Upper lobe of left lung (tissue), 4 donors: ENCODE data around the gene TBPL2.

Experiments
- CTCF ChIP-seq, 6 experiments: fragments of 450-650 bp in 4 of 6; fragments of 200-600 bp in 2 of 6; sonication (generic) in 2 of 6; IDR thresholded peaks; one replicate each; pipeline ENCODE4 v1.5.1; 2016 to 2019; ENCODE audit warnings: antibody characterized with exemption in 6 of 6
- EP300 ChIP-seq, 4 donors: sonication (generic); formaldehyde crosslinking; IDR thresholded peaks; one replicate each; pipeline ENCODE4 v1.5.1; 2017; ENCODE audit warnings: antibody characterized with exemption in 4 of 4, control low read depth in 2 of 4
- POLR2A ChIP-seq, 4 donors: fragments of 450-650 bp; IDR thresholded peaks; one replicate each; pipeline ENCODE4 v1.5.1; 2016 to 2017; ENCODE audit warnings: antibody characterized with exemption in 4 of 4, mild to moderate bottlenecking in 2 of 4
- POLR2AphosphoS5 ChIP-seq, 2 donors: sonication (generic); formaldehyde crosslinking; IDR thresholded peaks; one replicate each; pipeline ENCODE4 v1.5.1; 2017; ENCODE audit warnings: antibody characterized with exemption in 2 of 2

- TF ChIP-seq CTCF (IDR thresholded peaks at IDR 0.05) = no peak
- TF ChIP-seq EP300 (IDR thresholded peaks at IDR 0.05) = no peak
- TF ChIP-seq POLR2A (IDR thresholded peaks at IDR 0.05) = no peak
- TF ChIP-seq POLR2AphosphoS5 (IDR thresholded peaks at IDR 0.05) = no peak
These were observed 6.3 kb downstream of the TBPL2 start for GRCh38 chr14:55433880-55434804.
